ENCODE data around the gene SPTBN1.

SPTBN1 gene

DNA sequence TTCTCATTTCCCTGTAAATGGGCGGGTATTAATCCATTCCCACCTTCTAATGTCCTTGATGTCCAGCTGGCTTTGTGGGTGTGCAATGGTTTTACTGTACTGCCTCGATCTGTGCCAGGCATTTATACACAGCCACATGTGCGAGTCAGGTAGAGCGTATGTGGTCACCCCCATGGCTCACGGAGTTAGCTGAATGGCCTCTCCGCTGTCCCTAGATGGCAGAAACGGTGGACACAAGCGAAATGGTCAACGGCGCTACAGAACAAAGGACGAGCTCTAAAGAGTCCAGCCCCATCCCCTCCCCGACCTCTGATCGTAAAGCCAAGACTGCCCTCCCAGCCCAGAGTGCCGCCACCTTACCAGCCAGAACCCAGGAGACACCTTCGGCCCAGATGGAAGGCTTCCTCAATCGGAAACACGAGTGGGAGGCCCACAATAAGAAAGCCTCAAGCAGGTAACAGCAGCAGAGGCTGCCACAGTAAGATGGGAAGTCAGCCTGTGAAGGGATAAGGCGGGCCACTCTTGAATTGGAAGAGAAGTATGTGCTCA lies 208.2 kb downstream of the SPTBN1 start:
- no peak for DNase-seq

DNA sequence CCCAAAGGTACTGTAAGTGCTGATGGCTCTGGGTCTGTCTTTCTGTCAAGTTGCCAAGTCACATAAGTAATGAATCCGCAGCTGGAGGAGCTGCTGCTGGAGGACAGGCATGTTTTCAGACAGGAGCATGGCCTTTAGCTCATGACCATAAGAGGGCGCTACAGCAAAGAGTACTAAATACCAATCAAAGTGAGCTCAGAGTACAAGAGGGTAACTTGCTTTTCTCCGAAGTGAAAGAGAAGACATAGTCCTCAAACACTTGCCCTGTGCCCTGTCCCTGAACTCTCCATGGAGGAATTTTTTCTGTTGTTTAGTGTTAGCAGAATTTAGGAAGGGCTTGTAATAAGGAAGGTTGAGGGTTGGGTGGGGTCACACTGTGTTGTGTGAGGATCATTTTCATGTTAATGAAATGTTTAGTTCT lies 209.3 kb downstream of the SPTBN1 start:
- no peak for DNase-seq

DNA sequence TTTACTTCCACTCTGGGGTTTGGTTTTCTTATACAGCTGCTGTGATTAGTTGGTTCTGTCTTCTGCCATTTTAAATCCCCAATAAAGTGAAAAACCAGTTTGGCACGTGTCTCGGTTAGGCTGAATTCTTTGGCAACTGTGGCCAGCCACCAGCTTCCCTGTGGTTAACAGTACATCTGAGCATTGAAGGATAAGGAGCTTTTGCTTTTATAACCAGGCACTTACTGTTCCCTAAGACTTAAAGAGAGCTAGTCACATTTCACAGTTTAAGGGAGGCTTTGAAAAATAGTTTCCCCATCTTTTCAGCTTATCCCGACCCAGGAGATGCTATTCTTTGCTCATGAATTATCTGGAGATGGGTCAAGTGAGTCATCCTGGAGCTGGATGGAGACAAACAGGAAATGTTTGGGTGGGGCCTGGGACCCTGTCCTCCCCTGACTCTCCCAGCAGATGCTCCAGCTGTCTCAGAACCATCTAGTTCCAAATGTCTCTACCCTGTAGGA lies 210.1 kb downstream of the SPTBN1 start:
- no peak for DNase-seq

DNA sequence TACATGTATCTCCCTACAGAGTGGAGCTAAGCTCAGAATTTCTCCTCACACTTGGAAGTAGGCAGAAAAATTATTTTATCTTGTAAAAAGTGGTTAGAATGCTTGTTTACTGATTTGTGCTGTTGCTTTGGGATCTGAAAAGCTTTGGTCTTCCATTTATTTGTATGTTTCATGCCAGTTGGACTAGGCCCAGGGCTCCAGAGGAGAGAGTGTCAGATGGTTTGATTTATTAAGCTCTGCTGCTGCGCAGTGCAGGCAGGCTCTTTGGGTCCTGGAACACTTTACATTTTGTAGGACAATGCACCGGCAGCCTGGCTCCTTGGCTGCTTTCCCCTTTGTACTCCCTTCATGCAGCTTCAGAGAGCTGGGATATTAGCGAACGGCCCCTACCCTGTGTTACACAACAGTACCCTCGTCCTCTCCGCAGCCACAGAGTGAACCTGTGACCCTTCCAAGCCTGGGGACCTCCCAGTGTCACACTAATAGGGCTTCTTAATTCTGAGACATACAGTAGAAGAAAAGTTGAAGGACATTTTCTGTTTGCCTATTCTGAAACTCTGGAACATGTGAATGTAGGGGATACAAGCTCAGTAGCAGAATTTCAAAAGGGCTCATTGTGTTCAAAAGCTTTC lies 210.6 kb downstream of the SPTBN1 start:
- DNase-seq: no peak

DNA sequence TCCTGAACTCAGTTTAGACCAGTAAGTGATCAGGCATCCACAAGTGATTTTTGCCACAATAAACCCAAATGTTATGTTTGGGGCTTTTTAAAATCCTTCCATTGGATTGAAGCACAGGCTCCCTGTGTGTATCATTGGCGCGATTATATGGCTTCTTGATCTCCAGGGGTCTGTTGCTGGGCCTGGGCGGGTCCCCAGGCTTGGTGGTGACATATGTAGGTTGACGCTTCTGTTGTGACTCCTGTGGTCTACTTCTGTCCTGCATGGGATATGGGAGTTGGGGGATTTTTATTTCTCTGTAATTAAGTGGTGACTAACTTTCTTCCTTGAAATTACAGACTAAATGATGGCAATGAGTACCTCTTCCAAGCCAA lies 211.1 kb downstream of the SPTBN1 start:
- no peak for DNase-seq

DNA sequence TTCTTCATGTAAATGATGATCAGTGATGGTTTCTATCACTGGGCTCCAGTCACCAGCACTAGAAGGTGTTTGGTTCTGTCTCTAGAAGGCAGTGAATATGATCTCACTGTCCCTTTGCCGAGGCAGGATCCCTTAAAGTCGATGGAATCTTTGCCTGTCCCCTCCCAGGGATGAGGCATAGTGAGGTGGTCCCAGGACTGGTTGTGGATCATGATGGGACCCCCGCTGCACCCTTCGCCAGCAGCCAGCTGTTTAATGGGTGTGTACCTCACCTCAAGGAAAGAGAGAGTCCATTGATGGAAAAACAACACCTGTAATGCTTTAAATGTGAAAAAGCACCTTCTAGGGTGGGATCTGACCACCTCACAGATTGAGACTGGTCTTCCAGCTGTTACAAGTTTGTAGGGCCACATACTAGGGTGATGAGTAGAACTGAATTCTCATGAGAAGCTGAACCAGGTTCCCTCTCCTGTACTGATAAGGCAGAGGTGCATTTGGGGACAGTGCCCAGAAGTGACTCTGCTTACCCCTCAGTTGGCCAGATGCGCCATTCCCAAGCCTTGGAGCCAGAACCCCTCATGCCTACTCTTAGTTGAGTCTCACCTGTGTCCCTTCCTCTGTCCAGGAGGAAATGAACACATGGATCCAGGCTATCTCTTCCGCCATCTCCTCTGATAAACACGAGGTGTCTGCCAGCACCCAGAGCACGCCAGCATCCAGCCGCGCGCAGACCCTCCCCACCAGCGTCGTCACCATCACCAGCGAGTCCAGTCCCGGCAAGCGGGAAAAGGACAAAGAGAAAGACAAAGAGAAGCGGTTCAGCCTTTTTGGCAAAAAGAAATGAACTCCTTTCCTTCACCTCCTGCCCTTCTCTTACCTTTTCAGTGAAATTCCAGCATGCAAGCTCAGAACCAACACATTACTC lies 211.9 kb downstream of the SPTBN1 start:
- no peak for DNase-seq

DNA sequence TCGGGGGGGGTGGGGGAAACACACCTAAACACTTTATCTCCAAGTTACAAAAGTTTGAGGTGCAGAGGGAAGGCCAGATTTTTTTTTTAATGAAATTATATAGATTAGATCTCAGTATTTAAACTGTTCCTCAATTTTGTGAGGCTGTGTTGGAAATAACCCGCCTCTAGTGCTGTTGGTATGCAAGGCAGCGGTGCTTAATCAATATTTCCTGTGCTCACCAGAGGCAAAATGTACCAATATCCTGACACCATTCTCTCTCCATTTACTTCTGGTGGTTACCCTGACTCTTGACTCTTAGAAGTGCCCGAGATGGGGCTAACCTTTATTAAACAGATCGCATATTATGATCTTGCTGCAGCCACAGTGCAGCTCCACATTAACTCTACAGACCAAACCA lies 212.6 kb downstream of the SPTBN1 start:
- DNase-seq: no peak

DNA sequence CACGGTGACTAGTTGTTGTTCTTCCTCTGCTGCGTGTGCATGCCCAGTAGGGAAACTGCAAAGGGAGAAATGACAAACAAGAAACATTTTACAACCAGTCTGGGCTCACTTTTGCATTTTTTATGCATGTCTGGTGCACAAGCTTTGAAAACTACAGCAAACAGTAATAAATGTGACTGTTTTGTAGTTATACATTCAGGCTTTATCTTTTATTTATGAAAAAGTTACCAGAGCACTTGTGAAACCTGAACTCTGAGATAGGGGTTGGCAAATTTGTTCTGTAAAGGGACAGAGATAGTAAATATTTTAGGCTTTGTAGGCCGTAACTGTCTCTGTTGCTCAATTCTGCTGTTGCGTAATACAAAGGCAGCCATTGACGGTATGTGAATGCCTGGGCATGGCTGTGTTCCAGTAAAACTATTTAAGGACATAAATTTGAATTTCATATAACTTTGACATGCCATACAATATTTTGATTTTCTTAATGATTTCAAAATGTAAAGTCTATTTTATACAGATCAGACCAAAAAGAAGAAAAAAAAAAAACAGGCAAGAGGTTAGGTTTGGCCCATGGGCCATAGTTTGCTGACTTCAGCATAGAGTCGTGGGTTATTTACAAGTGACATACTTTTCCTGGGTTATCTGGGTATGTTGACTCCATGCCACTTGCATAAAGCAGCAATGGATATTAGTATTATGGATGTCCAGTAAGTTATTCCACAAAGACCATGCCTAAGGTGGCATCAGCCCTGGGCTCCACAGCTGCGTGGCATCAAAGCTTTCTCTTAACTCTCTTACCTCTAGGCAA lies 213.8 kb downstream of the SPTBN1 start:
- DNase-seq: no peak

DNA sequence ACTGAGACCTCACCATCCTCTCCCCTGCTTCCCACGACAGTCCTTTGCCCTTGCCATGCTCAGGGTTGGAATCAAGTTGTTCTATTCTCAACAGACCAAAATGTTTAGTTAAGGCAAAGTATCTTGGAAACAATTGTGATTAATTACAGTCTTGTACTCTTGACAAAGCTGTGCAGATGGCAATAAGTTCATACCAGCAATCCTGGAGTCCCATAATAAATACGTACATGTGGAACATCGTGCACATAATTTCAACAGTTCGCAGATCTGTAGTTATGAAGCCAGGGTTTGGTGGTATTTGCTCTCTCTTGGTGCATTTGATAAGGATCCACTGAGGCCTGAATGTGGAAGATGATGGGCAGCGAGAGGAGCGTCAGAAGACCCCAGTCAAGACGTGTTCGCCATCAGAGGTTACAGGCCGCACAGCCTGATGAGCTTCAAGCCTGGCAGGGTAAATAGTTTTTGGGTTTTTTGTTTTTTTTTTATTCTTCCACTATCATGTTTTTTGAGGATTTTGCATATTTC lies 214.4 kb downstream of the SPTBN1 start:
- no peak for DNase-seq

DNA sequence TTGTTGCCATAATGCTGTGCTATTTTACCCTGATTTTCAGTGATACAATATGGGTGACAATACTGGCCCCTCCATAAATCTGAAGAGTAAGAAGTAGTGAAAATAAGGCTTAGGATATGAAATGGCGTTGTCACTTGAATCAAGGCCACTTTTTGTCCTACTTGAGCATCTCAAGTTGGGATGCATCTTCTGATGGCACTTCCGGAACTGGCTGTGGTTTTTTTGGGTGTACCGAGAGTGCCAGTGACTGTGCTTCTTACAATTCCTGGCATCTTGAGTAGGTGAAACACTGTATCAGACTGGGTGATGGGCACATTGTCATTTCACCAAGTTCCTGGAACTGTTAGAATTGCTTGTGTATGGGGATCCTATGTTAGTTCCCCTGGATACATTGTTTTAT lies 214.9 kb downstream of the SPTBN1 start:
- DNase-seq: no peak

DNA sequence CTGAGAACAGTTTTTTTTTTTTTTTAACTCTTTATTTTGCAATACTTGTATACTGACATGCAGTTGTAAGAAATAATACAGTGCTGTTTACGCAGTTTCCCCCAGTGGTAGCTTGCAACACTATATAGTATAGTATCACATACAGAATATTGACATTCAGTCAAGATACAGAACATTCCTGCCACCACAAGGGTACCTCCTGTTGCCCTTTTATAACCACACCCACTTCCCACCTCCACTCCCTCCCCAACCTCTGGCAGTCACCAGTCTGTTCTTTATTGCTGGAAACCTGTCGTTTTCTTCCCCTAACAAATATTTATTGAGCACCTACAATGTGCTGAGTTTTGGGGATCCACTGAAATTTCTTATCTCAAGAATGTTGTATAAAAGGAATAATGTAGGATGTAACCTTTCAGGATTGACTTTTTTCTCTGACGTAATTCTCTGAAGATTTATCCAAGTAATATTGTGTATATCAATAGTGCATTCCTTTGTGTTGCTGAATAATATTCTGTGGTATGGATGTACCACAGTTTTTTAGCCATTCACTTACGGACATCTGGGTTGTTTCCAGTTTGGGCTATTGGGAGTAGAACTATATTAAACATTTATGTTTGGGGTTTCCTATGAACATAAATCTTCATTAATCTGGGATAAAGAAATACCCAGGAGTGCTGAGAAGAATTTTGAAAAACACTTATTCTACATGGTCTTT lies 215.9 kb downstream of the SPTBN1 start:
- no peak for DNase-seq

DNA sequence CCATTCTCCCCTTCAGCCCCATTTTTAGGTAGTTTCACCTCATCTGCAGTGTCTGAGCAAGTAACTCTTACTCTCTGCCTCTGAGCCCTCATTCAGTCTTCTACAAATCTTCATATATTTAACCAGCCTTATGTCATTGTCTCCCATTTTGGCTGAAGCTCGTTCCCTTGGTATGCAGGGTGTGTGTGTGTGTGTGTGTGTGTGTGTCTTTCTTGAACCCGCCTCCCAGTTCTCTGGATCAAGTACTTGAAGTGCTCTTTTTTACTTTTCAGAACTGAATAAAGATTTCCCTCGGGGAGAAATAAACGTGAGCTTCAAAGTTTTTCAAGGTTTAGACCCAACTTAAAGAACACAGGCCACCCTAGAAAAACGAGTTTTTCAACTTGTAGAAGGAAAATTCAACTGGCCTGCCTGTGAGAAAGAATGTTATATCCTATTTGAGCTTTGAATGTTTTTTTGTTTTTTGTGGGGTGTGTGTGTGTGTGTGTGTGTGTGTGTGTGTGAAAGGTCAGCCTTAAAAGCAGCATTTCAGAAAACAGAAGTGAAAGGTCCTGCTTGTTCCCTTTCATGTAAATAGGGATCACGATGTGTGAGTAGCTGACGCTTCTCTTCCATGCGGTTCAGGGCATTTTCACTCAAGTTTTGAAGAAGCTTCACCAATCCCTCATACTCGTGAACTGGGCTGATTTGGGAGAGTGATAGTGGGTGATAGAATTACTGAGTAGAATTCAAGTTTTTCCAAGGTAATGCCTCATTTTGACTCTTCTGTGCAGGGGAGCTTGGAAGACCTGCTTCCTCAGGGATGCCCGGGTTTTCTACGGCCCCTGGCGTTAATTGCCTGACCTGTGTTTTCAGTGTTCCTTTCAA lies 216.7 kb downstream of the SPTBN1 start:
- DNase-seq: no peak

DNA sequence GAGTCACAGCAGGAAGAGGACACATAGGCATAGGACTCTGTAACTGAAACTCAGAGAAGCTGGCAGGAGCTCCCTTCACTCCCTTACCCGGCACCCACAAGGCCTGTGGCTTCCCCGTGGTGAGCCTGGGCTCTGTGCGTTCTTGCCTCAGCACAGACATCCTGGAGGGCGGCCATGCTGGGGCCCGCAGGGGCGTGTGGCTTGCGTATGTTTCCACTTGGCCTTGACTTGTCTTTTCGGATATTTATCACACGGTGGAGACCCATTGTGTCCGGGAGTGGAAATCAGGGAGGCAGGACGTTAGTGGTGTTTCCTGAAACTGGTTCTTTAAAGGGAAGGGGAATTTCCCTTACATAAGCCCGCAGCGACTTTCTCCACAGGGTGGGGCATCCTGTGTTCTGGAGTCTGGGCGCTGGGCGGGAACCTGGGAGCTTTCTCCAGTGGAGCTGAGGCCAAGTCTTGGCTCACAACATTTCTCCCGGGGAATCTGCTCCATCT lies 217.4 kb downstream of the SPTBN1 start:
- no peak for DNase-seq

DNA sequence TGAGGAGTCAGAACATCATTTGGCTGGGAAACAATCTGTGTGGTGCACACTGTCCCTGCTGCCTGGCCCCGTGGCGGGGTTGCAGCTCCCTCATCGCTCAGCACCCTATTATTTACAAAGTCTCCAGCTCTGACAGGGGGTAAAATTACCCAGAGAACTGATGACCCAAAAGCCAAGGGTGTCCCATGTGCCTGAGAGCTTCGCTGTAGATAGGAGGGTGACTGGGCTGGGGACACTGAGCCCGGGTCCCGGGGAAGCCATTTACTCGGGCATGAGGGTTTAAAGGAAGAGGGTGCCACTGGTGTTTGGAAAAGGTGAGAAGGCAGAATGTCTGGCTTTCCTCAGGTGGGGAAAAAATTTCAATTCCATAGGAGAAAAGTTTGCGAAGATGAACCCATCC lies 219.2 kb downstream of the SPTBN1 start:
- DNase-seq: no peak

DNA sequence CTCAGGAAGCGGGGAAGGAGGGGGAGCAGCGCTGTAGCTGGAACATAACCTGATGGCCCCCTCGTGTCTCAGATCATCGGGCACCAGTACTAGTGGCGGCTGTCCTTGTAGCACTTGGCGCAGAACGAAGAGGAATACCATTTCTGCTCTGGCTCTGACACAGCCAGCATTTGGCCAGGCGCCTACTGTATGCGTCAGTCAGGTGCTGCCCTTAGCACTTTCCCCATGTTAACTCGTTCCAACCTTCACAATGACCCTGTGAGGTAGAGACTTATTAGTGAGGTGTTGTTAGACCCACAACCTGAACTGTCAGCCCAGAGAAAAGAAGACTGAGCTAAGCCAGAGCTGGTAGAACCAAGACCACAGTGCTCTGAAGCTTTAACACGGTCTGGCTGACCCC lies 219.6 kb downstream of the SPTBN1 start:
- DNase-seq: no peak

DNA sequence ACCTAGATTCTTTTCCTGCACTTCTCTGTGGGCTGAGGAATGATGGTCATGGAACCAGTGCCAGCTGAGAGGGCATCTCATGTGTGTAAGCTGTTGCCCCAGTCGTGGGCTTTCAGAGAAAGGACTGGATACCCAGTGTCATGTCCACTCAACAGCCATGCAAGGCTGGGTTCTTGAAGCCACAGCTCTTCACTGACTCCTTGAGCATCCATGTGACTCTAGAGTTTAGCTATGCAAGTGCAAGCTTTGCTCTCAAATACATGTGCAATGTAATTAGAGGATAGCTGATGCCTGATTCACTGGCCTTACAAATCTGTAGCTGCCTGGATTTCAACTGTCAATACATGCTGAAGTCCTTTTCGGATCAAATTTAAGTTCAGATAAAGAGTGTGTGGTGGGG lies 220.5 kb downstream of the SPTBN1 start:
- no peak for DNase-seq

DNA sequence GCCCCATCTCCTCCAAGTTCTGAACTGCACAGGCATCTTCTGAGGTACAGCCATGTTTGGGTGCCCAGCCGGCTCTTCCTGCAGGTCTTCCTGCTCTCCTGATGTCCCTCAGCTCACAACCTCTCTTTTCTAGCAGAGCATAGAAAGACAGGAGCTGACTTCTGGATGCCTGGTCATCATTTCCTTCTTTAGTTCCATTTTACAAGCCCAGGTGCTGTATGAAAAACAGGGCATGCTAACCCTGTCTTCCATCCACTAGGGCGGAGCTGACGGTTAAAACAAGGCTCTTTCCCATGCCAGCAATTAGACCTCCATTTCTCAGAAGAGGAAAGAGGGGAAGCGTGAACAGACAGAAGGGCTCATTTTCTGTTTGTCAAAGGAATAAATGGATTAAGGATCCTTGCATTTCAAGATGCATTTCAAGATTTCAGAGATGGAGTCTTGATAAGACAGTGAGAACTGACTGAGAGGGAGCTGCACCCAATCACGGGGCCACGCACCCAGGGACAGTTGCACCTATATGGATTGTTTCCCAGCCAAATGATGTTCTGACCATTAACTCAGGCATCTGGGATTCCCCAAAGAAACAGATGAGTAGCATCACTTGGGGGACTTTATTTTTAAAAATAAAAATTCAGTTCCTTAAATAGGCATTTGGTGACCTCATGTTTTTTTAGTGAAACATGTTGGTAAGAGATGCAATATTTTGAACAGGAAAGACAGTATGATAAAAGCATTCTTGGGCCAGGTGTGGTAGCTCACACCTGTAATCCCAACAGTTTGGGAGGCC lies 221.5 kb downstream of the SPTBN1 start:
- DNase-seq: no peak

DNA sequence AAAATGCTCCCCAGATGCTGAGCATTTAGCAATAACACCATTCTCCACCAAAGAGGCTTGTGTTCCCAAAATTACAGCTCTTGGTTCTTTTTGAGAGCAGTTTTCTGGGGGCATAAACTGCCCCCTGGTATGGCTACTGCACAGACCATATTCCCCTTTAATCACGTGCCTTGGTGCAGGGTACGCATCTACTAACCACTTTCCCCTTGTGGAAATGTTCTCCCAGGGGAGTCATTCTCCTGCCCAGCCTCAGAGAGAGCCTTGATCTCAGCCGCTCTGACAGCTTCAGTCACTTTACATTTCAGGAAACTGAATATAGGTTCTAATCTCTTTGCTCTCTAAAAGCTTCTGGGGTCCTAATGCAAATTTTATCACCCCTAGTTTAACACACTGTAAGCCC lies 222.6 kb downstream of the SPTBN1 start:
- no peak for DNase-seq

DNA sequence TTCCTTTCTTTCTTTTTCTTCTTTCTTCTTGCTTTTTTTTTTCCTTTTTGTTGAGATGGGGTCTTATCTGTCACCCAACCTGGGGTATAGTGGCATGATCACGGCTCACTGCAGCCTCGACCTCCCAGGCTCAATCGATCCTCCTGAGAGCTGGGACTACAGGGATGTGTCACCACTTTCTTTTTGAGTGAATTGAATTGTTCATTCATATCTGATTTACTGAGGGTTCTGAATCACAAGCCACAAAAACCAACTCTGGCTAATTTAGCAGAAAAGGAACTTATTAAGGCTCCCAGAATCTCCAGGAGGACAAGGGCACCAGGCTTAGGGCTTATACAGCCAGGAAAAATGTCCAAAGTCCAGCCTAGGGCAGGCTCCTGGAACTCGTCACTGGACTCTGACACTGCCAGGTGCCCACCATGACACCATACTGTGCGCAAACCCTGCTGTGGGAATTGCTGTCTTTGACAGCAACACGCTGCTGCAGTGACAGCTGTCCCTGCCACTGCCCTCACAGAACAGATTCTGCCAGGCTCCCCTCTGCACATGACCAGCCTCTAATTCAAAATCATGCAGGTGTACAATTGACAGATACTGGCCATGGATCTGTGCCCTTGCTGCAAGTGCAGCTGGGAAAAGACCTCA lies 224.4 kb downstream of the SPTBN1 start:
- no peak for DNase-seq

DNA sequence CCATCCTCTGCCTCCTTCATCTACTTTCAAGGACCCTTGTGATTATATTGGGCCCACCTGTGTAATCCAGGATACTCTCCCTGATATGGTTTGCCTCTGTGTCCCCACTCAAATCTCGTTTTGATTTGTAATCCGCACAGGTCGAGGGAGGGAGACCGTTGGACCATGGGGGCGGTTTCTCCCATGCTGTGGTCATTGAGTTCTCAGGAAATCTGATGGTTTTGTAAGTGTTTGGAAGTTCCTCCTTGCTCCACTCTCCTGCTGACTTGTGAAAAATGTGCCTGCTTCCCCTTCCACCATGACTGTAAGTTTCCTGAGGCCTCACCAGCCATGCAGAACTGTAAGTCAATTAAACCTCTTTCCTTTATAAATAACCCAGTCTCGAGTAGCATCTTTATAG lies 225.3 kb downstream of the SPTBN1 start:
- no peak for DNase-seq

Measured in NCI-H2171 (cell line).